Kidney epithelial cell (primary cell): Measurements from ENCODE around the gene SCP2D1. TPM values are rescaled to one million over a fixed set of nuclear protein-coding genes. Genes with fewer than 3 reads are reported as not detected.

Source experiments
- DNase-seq: peaks from one replicate; pipeline ENCODE4 v3.0.0-alpha.2; 2010; ENCODE audit warnings: low read depth
- H3K27me3 ChIP-seq: 2 replicates; pipeline ENCODE4 v1.6.0; 2011; ENCODE audit warnings: low read length; ENCODE audit not compliant: control insufficient read depth, insufficient read depth
- H3K36me3 ChIP-seq: 2 replicates; pipeline ENCODE4 v1.5.1; 2011; ENCODE audit warnings: low read length; ENCODE audit not compliant: control insufficient read depth, insufficient read depth
- H3K4me3 ChIP-seq: 2 replicates; pipeline ENCODE4 v1.5.1; 2011; ENCODE audit warnings: low read depth, mild to moderate bottlenecking, control low read depth, low read length
- total RNA-seq: library from RNA; depleted of rRNA; stranded (reverse); fragments of >200 nt; gene quantifications from 2 replicates; pipeline ENCODE4 v1.2.3, GENCODE V29; 2015
- TF ChIP-seq, protein P1 (sequence below): IDR thresholded peaks from 2 replicates; pipeline ENCODE4 v1.5.1; 2011; ENCODE audit warnings: mild to moderate bottlenecking, moderate library complexity, low read length, control low read depth, inconsistent platforms; ENCODE audit not compliant: insufficient read depth, poor library complexity, severe bottlenecking

The SCP2D1 gene
- total RNA-seq, 1 donor from 2014 or later = not detected

DNA sequence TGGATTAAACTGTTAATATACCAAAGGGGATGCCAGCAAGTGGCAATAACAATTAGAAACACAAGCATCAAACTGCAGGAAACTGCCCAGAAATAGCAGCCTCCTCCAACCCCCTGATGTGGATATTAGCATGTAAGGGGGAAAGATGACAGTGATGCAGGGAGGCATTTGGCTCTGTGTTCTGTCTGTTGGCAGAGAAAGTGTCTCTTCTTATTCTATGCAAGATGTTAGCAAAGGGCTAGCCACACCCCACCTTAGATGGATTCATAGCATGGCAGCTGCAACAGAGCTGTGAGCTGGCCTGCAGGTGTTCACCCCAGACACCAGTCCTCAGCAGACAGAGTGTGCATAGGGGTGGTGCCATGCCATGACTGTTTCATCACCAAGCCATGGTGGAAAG is 38.0 kb downstream of the SCP2D1 start:
- Histone ChIP-seq H3K4me3 (no peak overlapping the region), H3K36me3 (no peaks in the 10 kb centered on the region), H3K27me3 (no peaks in the 10 kb centered on the region)
- DNase-seq = no peak
- TF ChIP-seq, protein P1, sequence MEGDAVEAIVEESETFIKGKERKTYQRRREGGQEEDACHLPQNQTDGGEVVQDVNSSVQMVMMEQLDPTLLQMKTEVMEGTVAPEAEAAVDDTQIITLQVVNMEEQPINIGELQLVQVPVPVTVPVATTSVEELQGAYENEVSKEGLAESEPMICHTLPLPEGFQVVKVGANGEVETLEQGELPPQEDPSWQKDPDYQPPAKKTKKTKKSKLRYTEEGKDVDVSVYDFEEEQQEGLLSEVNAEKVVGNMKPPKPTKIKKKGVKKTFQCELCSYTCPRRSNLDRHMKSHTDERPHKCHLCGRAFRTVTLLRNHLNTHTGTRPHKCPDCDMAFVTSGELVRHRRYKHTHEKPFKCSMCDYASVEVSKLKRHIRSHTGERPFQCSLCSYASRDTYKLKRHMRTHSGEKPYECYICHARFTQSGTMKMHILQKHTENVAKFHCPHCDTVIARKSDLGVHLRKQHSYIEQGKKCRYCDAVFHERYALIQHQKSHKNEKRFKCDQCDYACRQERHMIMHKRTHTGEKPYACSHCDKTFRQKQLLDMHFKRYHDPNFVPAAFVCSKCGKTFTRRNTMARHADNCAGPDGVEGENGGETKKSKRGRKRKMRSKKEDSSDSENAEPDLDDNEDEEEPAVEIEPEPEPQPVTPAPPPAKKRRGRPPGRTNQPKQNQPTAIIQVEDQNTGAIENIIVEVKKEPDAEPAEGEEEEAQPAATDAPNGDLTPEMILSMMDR = no peak

GRCh38 chr20:18852318-18852717 is 38.7 kb downstream of the SCP2D1 start:
- Histone ChIP-seq H3K36me3 (no peaks in the 10 kb centered on the region), H3K27me3 (no peaks in the 10 kb centered on the region), H3K4me3 (no peak overlapping the region)
- no peak for DNase-seq
- TF ChIP-seq, protein P1 = no peak

DNA sequence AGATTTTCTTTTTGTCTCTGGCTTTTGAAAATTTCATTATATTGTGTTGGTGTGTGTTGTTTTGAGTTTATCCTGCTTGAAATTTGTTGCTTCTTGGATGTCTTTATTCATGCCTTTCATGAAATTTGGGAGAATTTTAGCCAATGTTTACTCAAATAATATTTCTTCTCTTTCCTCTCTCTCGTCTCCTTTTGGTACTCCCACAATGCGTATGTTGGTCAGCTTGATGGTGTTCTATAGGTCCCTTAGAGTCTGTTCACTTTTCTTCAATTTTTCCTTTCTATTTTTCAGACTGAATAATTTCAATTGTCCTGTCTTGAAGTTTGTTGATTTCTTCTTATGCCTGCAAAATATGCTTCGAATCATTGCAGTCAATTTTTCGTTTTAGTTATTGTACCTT is 39.6 kb downstream of the SCP2D1 start:
- TF ChIP-seq, protein P1 = no peak
- no peak for DNase-seq
- H3K27me3 ChIP-seq = no peaks in the 10 kb centered on the region
- no peaks in the 10 kb centered on the region for H3K36me3 ChIP-seq
- H3K4me3 ChIP-seq = no peak overlapping the region

GRCh38 chr20:18853946-18854646 is 40.5 kb downstream of the SCP2D1 start:
- Histone ChIP-seq H3K27me3 (no peaks in the 10 kb centered on the region), H3K4me3 (no peak overlapping the region), H3K36me3 (no peaks in the 10 kb centered on the region)
- TF ChIP-seq, protein P1 = no peak
- DNase-seq = no peak

DNA sequence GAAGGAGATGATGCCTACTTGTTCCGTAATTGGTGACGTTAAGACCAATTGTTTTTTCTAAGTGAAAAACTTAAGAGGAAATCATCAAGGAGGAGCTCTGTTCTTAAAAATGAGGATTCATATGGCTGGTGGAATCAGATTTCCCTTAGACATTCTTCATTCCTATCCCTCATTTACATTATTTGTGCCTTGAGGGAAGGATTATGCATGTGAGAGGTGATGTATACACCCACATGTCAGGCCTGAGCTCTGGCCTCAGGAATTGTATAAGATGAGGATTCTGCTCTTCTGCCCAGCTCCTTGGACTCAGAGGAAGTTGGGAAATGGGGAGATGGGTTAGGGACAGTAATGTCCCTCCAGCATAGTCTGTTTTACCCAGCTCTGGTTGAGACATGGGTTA is 42.3 kb downstream of the SCP2D1 start:
- Histone ChIP-seq H3K36me3 (no peaks in the 10 kb centered on the region), H3K27me3 (no peaks in the 10 kb centered on the region), H3K4me3 (no peak overlapping the region)
- no peak for DNase-seq
- TF ChIP-seq, protein P1 = no peak

DNA sequence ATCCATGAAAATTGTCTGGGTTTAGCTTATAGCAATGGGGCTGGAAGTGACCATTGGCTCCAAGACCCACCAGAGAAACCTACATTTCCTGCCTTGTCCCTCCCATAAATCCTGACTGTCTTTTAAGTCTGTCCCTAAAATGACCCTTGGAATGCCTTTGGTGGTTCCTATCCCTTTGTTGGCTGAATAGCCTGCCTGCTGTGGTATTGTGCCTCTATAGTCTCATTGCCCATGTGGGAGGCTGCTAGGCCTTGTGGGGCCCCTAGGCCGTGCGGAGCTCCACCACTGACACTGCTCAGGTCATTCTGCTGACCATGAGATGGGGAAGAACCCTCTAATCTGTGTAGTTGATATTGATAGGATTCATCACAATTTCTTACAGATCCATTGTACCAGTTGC is 43.3 kb downstream of the SCP2D1 start:
- DNase-seq = no peak
- TF ChIP-seq, protein P1 = no peak
- no peak overlapping the region for H3K4me3 ChIP-seq

More for the DNA sequence above, 43.3 kb downstream of the SCP2D1 start:
- Histone ChIP-seq H3K36me3 (no peaks in the 10 kb centered on the region), H3K27me3 (no peaks in the 10 kb centered on the region)
